Measurements from ENCODE around the gene PCIF1.

Gene PCIF1

GRCh38 chr20:45910670-45911485 lies 23.6 kb upstream of the PCIF1 start (continued):
- TF ChIP-seq, protein P1, sequence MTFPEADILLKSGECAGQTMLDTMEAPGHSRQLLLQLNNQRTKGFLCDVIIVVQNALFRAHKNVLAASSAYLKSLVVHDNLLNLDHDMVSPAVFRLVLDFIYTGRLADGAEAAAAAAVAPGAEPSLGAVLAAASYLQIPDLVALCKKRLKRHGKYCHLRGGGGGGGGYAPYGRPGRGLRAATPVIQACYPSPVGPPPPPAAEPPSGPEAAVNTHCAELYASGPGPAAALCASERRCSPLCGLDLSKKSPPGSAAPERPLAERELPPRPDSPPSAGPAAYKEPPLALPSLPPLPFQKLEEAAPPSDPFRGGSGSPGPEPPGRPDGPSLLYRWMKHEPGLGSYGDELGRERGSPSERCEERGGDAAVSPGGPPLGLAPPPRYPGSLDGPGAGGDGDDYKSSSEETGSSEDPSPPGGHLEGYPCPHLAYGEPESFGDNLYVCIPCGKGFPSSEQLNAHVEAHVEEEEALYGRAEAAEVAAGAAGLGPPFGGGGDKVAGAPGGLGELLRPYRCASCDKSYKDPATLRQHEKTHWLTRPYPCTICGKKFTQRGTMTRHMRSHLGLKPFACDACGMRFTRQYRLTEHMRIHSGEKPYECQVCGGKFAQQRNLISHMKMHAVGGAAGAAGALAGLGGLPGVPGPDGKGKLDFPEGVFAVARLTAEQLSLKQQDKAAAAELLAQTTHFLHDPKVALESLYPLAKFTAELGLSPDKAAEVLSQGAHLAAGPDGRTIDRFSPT (tag by site-specific recombination; IDR thresholded peaks at IDR 0.05): no peak
- TF ChIP-seq ZNF394 (tag by site-specific recombination; IDR thresholded peaks at IDR 0.05; ENCODE audit: borderline replicate concordance) (no peak; the same call in 1 of the 2 replicates), YY1 (tag by site-specific recombination; IDR thresholded peaks at IDR 0.05) (no peak), ZNF157 (tag by site-specific recombination; IDR thresholded peaks at IDR 0.05) (no peak), TSHZ1 (tag by site-specific recombination; IDR thresholded peaks at IDR 0.05; ENCODE audit: borderline replicate concordance) (no peak), ZFP37 (tag by site-specific recombination; IDR thresholded peaks at IDR 0.05) (no peak), ZBTB8A (tag by site-specific recombination; IDR thresholded peaks at IDR 0.05) (no peak), ZNF558 (tag by site-specific recombination; IDR thresholded peaks at IDR 0.05) (no peak), ZNF548 (tag by site-specific recombination; IDR thresholded peaks at IDR 0.05) (no peak), ZNF837 (tag by site-specific recombination; IDR thresholded peaks at IDR 0.05) (no peak), SETDB1 (IDR thresholded peaks at IDR 0.05; ENCODE audit: insufficient read length, low read length) (no peak), SCRT2 (tag by site-specific recombination; IDR thresholded peaks at IDR 0.05) (no peak), ZNF629 (tag by site-specific recombination; IDR thresholded peaks at IDR 0.05) (peak; percentile 67), ZSCAN16 (tag by site-specific recombination; IDR thresholded peaks at IDR 0.05) (no peak), SP7 (tag by site-specific recombination; IDR thresholded peaks at IDR 0.05) (0 out of 2 replicates have a peak, but pooled peaks have one; percentile 21), BCL6B (tag by site-specific recombination; IDR thresholded peaks at IDR 0.05) (no peak), ZNF37A (tag by site-specific recombination; IDR thresholded peaks at IDR 0.05) (no peak), ZNF792 (tag by site-specific recombination; IDR thresholded peaks at IDR 0.05) (no peak), ZNF776 (tag by site-specific recombination; IDR thresholded peaks at IDR 0.05; ENCODE audit: borderline replicate concordance) (no peak), ZNF830 (tag by site-specific recombination; IDR thresholded peaks at IDR 0.05; ENCODE audit: low read depth) (no peak), ZNF518A (tag by site-specific recombination; conservative IDR thresholded peaks at IDR 0.05; ENCODE audit: low read depth) (no peak), ZNF777 (tag by site-specific recombination; IDR thresholded peaks at IDR 0.05; ENCODE audit: borderline replicate concordance) (no peak), SP3 (tag by site-specific recombination; IDR thresholded peaks at IDR 0.05) (peak; percentile 82), ZNF140 (tag by site-specific recombination; IDR thresholded peaks at IDR 0.05) (no peak), REPIN1 (tag by site-specific recombination; IDR thresholded peaks at IDR 0.05; ENCODE audit: low read depth) (no peak)
- TF ChIP-seq, protein P2, sequence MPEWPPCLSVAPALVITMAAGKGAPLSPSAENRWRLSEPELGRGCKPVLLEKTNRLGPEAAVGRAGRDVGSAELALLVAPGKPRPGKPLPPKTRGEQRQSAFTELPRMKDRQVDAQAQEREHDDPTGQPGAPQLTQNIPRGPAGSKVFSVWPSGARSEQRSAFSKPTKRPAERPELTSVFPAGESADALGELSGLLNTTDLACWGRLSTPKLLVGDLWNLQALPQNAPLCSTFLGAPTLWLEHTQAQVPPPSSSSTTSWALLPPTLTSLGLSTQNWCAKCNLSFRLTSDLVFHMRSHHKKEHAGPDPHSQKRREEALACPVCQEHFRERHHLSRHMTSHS (tag by site-specific recombination; IDR thresholded peaks at IDR 0.05): no peak

All from HEK293 (cell line).